Umbilical cord (tissue), 2 donors: Measurements from ENCODE around the gene CCDC47. TPM values are rescaled to one million over a fixed set of nuclear protein-coding genes. Genes with fewer than 3 reads are reported as not detected.
A peak's percentile ranks its signal among the peaks of the same experiment; 100 is the strongest.

Experiments
- DNase-seq: peaks from one replicate; pipeline ENCODE4 v3.0.0-alpha.2; 2015; ENCODE audit warnings: low spot score
- total RNA-seq: library from RNA; depleted of rRNA; stranded (reverse); fragments of >200 nt; gene quantifications from one replicate; pipeline ENCODE4 v1.2.3, GENCODE V29; 2014; ENCODE audit warnings: low replicate concordance; ENCODE audit not compliant: insufficient read depth

CCDC47 gene
- total RNA-seq, 1 donor from 2014 or later = 58.5 TPM

DNA sequence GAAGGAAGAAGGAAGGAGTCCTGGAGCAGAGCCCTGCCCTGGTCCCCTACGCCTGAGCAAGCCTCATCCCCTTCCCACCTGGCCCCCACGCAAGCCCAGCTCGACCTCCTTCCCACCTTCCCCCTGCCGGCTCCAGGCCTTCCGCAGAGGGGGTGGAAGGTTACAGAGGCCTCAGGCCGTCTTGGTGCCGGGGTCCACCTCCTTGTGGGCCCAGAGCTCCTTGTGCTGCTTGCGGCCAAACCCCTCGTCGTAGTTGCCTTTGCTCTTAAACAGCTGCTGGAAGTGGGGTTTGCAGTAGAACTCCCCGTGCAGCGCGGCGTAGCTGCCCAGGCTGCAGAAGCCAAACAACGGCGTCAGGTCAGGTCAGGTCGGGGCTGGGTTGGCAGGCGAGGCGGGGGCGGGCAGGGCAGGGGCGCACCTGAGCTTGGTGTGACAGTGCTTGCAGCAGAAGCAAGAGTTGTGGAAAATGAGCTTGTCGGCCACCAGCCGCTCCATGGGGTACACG lies 75.0 kb downstream of the CCDC47 start:
- no peak for DNase-seq

DNA sequence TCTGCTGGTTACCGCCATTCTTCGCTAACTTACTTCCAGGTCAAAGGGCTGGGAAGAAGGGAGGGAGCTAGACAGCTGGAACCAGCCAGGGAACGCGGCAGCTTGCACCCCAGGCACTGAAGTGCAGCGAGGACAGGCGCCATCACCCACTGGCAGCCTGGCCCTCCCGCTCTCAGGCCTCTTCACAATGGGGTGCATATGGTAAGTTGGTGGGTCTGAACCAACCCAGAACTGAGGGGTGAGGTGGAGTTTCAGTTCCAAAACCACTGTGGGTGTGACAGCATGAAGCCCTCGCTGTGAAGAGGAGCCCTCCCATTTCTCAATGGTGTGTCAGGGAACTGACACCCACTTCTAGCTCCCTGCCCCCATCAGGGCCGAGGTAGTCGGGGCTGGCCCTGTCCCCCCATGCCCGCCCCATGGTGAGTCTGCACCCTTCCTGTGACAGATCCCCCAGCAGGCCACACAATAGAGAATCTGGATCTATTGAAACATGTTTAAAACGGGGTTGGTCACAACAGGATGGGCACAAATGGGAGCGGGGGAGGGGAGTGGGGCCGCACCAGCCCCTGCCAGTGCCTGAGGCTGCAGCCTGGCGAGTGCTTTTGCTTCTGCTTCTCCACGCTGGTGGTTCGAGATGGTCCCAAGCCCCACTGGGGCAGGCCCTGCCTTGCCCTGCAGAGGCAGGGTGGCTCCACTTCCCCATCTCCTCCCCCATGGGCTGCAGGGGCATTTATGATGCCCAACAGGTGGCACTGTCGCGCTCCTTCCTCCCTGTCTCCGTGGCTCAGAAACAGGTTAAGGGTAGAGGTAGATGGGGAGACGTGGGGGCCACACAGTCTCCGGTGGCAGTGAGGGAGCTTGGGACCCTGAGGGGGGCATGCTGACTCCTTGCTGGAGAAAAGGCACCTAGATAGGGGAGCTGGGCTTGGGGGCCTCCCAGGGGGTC lies 75.8 kb downstream of the CCDC47 start:
- no peak for DNase-seq

DNA sequence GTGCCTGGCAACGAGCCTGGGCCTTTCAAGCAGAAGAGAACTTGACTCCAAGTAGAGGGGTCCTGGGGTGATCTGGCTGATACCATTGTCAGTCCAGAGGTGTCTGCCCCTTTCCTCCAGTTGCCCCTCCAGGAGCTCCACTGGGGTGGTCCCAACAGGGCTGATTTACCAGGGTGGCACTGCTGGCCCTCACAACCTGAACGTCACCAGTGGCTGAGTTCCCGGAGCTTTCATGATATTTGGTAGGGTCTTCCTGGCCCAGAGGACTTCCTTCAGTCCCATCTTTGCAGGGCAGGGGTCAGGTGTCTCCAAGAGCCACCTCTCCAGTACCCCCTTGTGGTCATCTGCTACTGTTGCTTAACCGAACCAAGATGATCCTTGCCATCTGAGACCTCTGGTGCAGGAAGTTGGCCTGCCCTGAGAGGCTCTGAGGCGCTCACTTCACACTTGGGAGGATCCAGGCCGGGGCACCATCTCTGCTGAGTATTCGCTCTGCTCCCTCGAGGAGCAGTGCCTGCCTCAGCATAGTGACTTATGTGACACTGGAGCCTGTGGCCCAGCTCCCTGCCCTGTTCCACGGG lies 76.9 kb downstream of the CCDC47 start:
- peak; percentile 24 for DNase-seq

DNA sequence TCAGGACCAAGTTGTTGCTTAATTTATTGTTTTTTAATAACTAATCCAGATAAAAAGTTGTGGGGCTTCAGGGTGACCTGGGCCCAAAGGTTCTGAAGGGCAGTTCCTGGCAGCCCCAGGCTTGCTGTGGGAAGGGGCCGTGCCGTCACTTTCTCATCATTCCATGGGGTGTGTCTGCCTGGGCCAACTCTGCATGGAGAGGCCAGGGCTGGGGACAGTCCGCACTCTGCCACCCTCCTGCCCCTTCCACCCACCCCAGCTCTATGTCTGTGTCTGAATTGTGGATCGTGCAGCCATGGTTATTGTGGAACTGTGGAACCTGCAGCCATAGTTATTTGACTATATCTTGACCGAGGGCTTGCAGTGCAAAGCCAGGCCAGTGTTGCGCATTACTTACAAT lies 77.5 kb downstream of the CCDC47 start:
- no peak for DNase-seq

Other genes with a start within 250 kb of the CCDC47 start
- gene DCAF7, start 223.1 kb downstream of the CCDC47 start, total RNA-seq = 14.2 TPM
- gene TACO1, start 172.7 kb downstream of the CCDC47 start, total RNA-seq = 9.4 TPM
- 33.7 TPM for gene MAP3K3, start 151.2 kb downstream of the CCDC47 start, total RNA-seq
- 3.6 TPM for gene LIMD2, start 73.5 kb downstream of the CCDC47 start, total RNA-seq
- 10.6 TPM for gene STRADA, start 31.8 kb downstream of the CCDC47 start, total RNA-seq
- gene DDX42, start 573 bp upstream of the CCDC47 start, total RNA-seq = 79.2 TPM
- gene PSMC5, start 53.8 kb upstream of the CCDC47 start, total RNA-seq = 42.1 TPM
- gene FTSJ3, start 54.1 kb upstream of the CCDC47 start, total RNA-seq = 45.5 TPM
- gene SMARCD2, start 69.1 kb upstream of the CCDC47 start, total RNA-seq = 103 TPM
- 4.3 TPM for gene CSH2, start 100.1 kb upstream of the CCDC47 start, total RNA-seq
- 4.1 TPM for gene GH2, start 108.3 kb upstream of the CCDC47 start, total RNA-seq
- gene CSH1, start 123.0 kb upstream of the CCDC47 start, total RNA-seq = 0.72 TPM
- gene CSHL1, start 137.7 kb upstream of the CCDC47 start, total RNA-seq = 5.5 TPM
- gene GH1, start 145.2 kb upstream of the CCDC47 start, total RNA-seq = not detected
- not detected for gene CD79B, start 158.7 kb upstream of the CCDC47 start, total RNA-seq
- gene SCN4A, start 199.3 kb upstream of the CCDC47 start, total RNA-seq = under 0.01 TPM
- not detected for gene PRR29, start 224.8 kb upstream of the CCDC47 start, total RNA-seq
- gene ICAM2, start 247.0 kb upstream of the CCDC47 start, total RNA-seq = 7.2 TPM